ENCODE data around the gene MAP3K4.

The MAP3K4 gene

GRCh38 chr6:161137320-161137719, 145.8 kb downstream of the MAP3K4 start:
- TF ChIP-seq EZH2 (IDR thresholded peaks at IDR 0.05; ENCODE audit: borderline replicate concordance, low read depth, low read length, severe bottlenecking) = no peak
- TF ChIP-seq, protein P1, sequence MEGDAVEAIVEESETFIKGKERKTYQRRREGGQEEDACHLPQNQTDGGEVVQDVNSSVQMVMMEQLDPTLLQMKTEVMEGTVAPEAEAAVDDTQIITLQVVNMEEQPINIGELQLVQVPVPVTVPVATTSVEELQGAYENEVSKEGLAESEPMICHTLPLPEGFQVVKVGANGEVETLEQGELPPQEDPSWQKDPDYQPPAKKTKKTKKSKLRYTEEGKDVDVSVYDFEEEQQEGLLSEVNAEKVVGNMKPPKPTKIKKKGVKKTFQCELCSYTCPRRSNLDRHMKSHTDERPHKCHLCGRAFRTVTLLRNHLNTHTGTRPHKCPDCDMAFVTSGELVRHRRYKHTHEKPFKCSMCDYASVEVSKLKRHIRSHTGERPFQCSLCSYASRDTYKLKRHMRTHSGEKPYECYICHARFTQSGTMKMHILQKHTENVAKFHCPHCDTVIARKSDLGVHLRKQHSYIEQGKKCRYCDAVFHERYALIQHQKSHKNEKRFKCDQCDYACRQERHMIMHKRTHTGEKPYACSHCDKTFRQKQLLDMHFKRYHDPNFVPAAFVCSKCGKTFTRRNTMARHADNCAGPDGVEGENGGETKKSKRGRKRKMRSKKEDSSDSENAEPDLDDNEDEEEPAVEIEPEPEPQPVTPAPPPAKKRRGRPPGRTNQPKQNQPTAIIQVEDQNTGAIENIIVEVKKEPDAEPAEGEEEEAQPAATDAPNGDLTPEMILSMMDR (IDR thresholded peaks at IDR 0.05; ENCODE audit: borderline replicate concordance, extremely low read depth, low read length, poor library complexity, severe bottlenecking) = no peak
- no peak overlapping the region for H3K4me2 ChIP-seq (ENCODE audit: insufficient read depth, low read length)
- H3K4me3 ChIP-seq (ENCODE audit: low read depth in 1 of 2, low read length in 2 of 2) = no peak overlapping the region

DNA sequence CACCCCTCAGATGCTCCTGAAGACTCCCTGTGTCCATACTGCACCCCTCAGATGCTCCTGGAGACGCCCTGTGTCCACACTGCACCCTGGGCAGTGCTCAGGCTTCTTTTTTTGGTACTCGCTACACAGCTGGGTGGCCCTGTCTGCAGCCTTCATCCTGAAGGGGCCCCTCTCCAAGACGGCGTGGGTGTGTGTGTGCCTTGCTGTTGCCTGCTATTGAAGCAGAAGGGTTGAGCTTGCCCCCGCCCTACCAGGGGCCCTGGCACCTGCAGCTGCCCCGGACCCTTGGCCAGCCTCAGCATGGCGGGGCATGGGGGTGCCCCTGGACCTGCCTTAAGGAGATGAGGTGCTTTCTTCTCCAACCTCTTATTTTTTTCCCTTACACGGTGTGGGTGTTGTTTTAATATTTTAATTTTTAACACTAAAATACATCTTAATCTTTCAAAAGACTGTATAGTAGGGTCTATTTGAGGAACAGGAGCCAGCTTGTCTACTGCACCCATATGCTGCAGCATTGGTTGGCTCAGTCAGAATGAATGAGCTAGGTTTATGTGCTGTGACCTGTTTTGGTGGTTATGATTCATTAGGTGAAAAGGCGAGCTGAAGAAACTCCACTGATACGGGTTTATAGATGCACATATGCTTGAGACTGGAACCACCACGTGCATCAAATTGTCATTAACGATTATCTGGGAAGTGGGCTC, 146.4 kb downstream of the MAP3K4 start:
- Histone ChIP-seq H3K79me2 (ENCODE audit: insufficient read depth, low read length) (no peaks in the 10 kb centered on the region), H3K27ac (ENCODE audit: low read length) (no peak overlapping the region)

More at GRCh38 chr6:161137320-161137719, 145.8 kb downstream of the MAP3K4 start:
- no peak for DNase-seq
- H3K27ac ChIP-seq (ENCODE audit: low read length) = no peak overlapping the region
- H3K36me3 ChIP-seq (ENCODE audit: insufficient read depth, low read length) = peaks cover 13% of the 10 kb centered on the region
- no peak overlapping the region for H2AFZ ChIP-seq (ENCODE audit: low read depth, low read length)
- no peaks in the 10 kb centered on the region for H3K9me3 ChIP-seq (ENCODE audit: insufficient read depth, low read length, severe bottlenecking)
- no peaks in the 10 kb centered on the region for H3K79me2 ChIP-seq (ENCODE audit: insufficient read depth, low read length)
- ATAC-seq (ENCODE audit: insufficient read depth, low read depth) = no peak
- H4K20me1 ChIP-seq (ENCODE audit: insufficient read depth, low read length) = no peaks in the 10 kb centered on the region
- no peaks in the 10 kb centered on the region for H3K27me3 ChIP-seq (ENCODE audit: insufficient read depth, low read length, poor library complexity)
- H3K4me1 ChIP-seq (ENCODE audit: insufficient read depth, low read length) = no peaks in the 10 kb centered on the region
- no peak overlapping the region for H3K9ac ChIP-seq (ENCODE audit: low read depth, low read length)

DNA sequence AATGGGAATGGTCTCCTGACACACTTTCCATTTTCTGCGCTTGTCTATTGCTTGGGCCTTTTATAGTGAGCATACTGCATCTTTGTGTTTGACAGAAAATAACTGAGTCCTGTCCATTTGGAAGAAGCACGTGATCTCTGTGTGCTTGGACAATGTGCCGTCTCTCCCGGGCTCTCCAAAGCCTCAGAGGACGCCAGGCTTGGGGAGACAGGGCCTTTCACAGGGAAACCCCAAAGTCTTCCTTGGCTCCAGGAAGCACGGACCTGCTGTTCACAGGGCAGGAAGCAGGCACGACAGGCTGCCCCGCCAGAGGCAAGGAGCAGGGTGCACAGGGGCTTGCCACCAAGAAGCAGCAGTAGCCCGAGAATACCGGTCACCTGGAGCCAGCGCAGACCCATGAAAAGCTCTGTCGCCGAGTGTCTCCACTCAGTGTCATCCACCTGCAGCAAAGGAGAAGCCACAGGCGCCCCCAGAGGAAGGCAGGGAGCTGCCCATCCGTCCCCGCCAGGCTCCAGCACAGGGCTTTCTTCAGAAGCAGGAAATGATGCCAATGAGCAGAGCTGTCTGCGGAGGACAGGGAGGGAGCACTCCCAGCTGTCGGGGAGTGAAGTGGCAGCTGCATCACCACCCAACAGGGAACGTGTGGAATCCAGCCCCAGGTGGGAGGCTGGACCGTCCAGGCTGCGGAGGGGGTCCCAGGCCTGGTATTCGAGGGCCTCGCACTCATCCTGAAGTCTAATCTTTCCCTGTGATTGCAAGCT, 147.2 kb downstream of the MAP3K4 start:
- Histone ChIP-seq H2AFZ (ENCODE audit: low read depth, low read length) (no peak overlapping the region), H3K9me3 (ENCODE audit: insufficient read depth, low read length, severe bottlenecking) (no peaks in the 10 kb centered on the region), H3K79me2 (ENCODE audit: insufficient read depth, low read length) (no peaks in the 10 kb centered on the region), H3K9ac (ENCODE audit: low read depth, low read length) (no peak overlapping the region), H3K27me3 (ENCODE audit: insufficient read depth, low read length, poor library complexity) (no peaks in the 10 kb centered on the region), H3K36me3 (ENCODE audit: insufficient read depth, low read length) (peaks cover 7% of the 10 kb centered on the region; the same call in 1 of the 2 replicates), H3K4me3 (ENCODE audit: low read depth in 1 of 2, low read length in 2 of 2) (no peak overlapping the region), H4K20me1 (ENCODE audit: insufficient read depth, low read length) (no peaks in the 10 kb centered on the region), H3K4me1 (ENCODE audit: insufficient read depth, low read length) (no peaks in the 10 kb centered on the region), H3K27ac (ENCODE audit: low read length) (no peak overlapping the region), H3K4me2 (ENCODE audit: insufficient read depth, low read length) (no peak overlapping the region)
- ATAC-seq (ENCODE audit: insufficient read depth, low read depth) (no peak), DNase-seq (no peak)
- TF ChIP-seq, protein P1 (IDR thresholded peaks at IDR 0.05; ENCODE audit: borderline replicate concordance, extremely low read depth, low read length, poor library complexity, severe bottlenecking) = no peak
- TF ChIP-seq EZH2 (IDR thresholded peaks at IDR 0.05; ENCODE audit: borderline replicate concordance, low read depth, low read length, severe bottlenecking) = no peak

More for the DNA sequence above, 146.4 kb downstream of the MAP3K4 start:
- Histone ChIP-seq H3K4me1 (ENCODE audit: insufficient read depth, low read length) (no peaks in the 10 kb centered on the region), H3K9me3 (ENCODE audit: insufficient read depth, low read length, severe bottlenecking) (no peaks in the 10 kb centered on the region), H3K36me3 (ENCODE audit: insufficient read depth, low read length) (peaks cover 7% of the 10 kb centered on the region; the same call in 1 of the 2 replicates), H3K27me3 (ENCODE audit: insufficient read depth, low read length, poor library complexity) (no peaks in the 10 kb centered on the region), H3K4me2 (ENCODE audit: insufficient read depth, low read length) (no peak overlapping the region), H2AFZ (ENCODE audit: low read depth, low read length) (no peak overlapping the region), H4K20me1 (ENCODE audit: insufficient read depth, low read length) (no peaks in the 10 kb centered on the region), H3K4me3 (ENCODE audit: low read depth in 1 of 2, low read length in 2 of 2) (no peak overlapping the region), H3K9ac (ENCODE audit: low read depth, low read length) (no peak overlapping the region)
- TF ChIP-seq, protein P1 (IDR thresholded peaks at IDR 0.05; ENCODE audit: borderline replicate concordance, extremely low read depth, low read length, poor library complexity, severe bottlenecking) = no peak
- TF ChIP-seq EZH2 (IDR thresholded peaks at IDR 0.05; ENCODE audit: borderline replicate concordance, low read depth, low read length, severe bottlenecking) = no peak
- ATAC-seq (ENCODE audit: insufficient read depth, low read depth) (0 out of 3 replicates have a peak, but pooled peaks have one; percentile 6), DNase-seq (no peak)

Measured in DND-41 (cell line).